Central memory CD8-positive, alpha-beta T cell (primary cell): ENCODE results near the gene KLHL4.
"Not testable (repeated sequence)": the region's sequence is repeated elsewhere in the genome, so short reads cannot be mapped to it uniquely, and the experiment has no call there.

Experiments used
- ATAC-seq: fragments of 150-1000 bp; cut with Tn5 transposase; replicated peaks from 2 replicates; pipeline ENCODE4 v1.10.0; 2022; ENCODE audit warnings: mild to moderate bottlenecking, moderate FRiP score, moderate number of reproducible peaks; ENCODE audit not compliant: poor library complexity, severe bottlenecking; ENCODE audit errors: extremely low read depth
- DNase-seq, 2 donors: peaks; one replicate each; pipeline ENCODE4 v3.0.0; 2021; ENCODE audit warnings: low spot score in 2 of 2
- H3K27ac Mint-ChIP-seq: one replicate; pipeline ENCODE4 v1.8.0; 2022; ENCODE audit warnings: low read depth, mild to moderate bottlenecking, moderate library complexity, mixed read lengths
- H3K27me3 Mint-ChIP-seq: one replicate; pipeline ENCODE4 v1.8.0; 2022; ENCODE audit warnings: mixed read lengths
- H3K36me3 Mint-ChIP-seq: one replicate; pipeline ENCODE4 v1.8.0; 2022; ENCODE audit warnings: mild to moderate bottlenecking, moderate library complexity, mixed read lengths; ENCODE audit not compliant: insufficient read depth
- H3K4me1 Mint-ChIP-seq: one replicate; pipeline ENCODE4 v1.8.0; 2022; ENCODE audit warnings: mixed read lengths
- H3K4me3 Mint-ChIP-seq: one replicate; pipeline ENCODE4 v1.8.0; 2022; ENCODE audit warnings: mild to moderate bottlenecking, moderate library complexity, mixed read lengths
- H3K9me3 Mint-ChIP-seq: one replicate; pipeline ENCODE4 v1.8.0; 2022; ENCODE audit warnings: mixed read lengths

Gene KLHL4

GRCh38 chrX:87578978-87579377 is 61.4 kb downstream of the KLHL4 start:
- no peaks in the 10 kb centered on the region for H3K36me3 Mint-ChIP-seq

GRCh38 chrX:87580862-87581261 is 63.3 kb downstream of the KLHL4 start:
- peaks cover 16% of the 10 kb centered on the region for H3K9me3 Mint-ChIP-seq
- H3K4me1 Mint-ChIP-seq: no peaks in the 10 kb centered on the region
- no peak overlapping the region for H3K27ac Mint-ChIP-seq
- no peak overlapping the region for H3K4me3 Mint-ChIP-seq
- H3K27me3 Mint-ChIP-seq: no peaks in the 10 kb centered on the region
- H3K36me3 Mint-ChIP-seq: peaks cover 1% of the 10 kb centered on the region
- ATAC-seq (no peak), DNase-seq (no peak)

More at GRCh38 chrX:87578978-87579377, 61.4 kb downstream of the KLHL4 start:
- no peaks in the 10 kb centered on the region for H3K4me1 Mint-ChIP-seq
- DNase-seq: no peak
- peaks cover 16% of the 10 kb centered on the region for H3K9me3 Mint-ChIP-seq
- H3K27me3 Mint-ChIP-seq: no peaks in the 10 kb centered on the region
- H3K27ac Mint-ChIP-seq: no peak overlapping the region
- ATAC-seq: no peak
- H3K4me3 Mint-ChIP-seq: no peak overlapping the region

DNA sequence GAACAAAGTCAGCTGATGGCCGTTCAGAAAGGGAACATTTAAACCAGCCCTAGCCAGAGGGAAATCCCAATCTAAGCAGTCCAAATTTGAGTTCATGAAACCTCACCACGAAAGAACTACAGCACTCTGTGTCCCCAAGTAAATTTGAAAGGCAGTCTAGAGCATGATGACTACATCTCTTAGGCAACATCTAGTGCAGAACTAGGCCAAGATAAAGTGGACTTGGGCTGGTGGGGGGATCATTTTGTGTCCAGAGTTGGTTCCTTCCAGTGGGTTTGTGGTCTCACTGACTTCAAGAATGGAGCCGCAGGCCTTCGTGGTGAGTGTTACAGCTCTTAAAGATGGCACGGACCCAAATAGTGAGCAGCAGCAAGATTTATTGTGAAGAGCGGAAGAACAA is 64.9 kb downstream of the KLHL4 start:
- Mint-ChIP-seq H3K27me3 (no peaks in the 10 kb centered on the region), H3K4me1 (no peaks in the 10 kb centered on the region)

DNA sequence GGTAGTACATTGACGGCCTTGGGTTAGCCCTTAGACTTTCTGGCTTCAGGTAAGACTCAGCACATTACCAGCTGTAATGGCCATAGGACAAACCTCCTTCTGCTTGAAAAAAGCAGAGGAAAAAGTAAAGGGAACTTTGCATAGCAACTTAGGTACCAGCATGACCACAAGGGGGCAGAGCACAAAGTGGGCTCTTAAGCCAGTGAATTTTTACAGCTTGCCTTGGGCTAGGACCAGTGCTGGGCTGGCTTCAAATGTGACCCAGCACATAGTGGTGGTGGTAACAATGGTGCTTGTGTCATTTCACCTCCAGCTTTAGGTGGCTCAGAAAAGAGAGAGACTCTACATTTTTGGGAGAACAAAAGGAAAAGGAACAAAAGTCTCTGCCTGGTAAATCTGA is 66.1 kb downstream of the KLHL4 start:
- no peak overlapping the region for H3K27ac Mint-ChIP-seq
- H3K27me3 Mint-ChIP-seq: no peaks in the 10 kb centered on the region
- H3K9me3 Mint-ChIP-seq: peaks cover 20% of the 10 kb centered on the region
- no peaks in the 10 kb centered on the region for H3K4me1 Mint-ChIP-seq
- no peak overlapping the region for H3K4me3 Mint-ChIP-seq
- DNase-seq: no peak
- H3K36me3 Mint-ChIP-seq: peaks cover 1% of the 10 kb centered on the region
- no peak for ATAC-seq

More for the DNA sequence above, 64.9 kb downstream of the KLHL4 start:
- ATAC-seq: no peak
- Mint-ChIP-seq H3K4me3 (no peak overlapping the region), H3K36me3 (peaks cover 1% of the 10 kb centered on the region), H3K9me3 (peaks cover 16% of the 10 kb centered on the region), H3K27ac (no peak overlapping the region)
- no peak for DNase-seq

- no peak for DNase-seq
- H3K36me3 Mint-ChIP-seq: no peaks in the 10 kb centered on the region
- H3K9me3 Mint-ChIP-seq: no peaks in the 10 kb centered on the region
- ATAC-seq: no peak
- no peaks in the 10 kb centered on the region for H3K4me1 Mint-ChIP-seq
- H3K27ac Mint-ChIP-seq: no peak overlapping the region
- H3K4me3 Mint-ChIP-seq: no peak overlapping the region
- no peaks in the 10 kb centered on the region for H3K27me3 Mint-ChIP-seq
Observed at GRCh38 chrX:87616371-87616770, 98.8 kb downstream of the KLHL4 start.

DNA sequence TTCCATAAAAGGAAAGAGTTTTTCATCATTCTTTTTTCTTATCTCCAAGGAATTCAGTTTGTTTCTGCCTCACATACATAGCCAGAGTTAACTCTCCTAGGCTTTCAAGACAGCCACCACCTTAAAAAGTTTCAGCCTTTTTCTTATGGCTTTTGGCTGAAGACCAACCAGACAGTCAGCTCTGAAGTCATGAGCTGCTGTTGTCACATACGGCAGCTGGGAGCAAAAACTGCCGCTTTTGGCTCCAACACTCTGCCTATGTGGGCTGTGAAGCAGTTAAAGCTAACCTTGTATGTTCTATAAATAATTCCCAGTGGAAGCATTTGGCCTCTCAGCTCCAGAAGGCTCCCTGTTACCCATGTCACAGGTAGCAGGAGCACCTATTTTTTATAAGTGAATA is 104.1 kb downstream of the KLHL4 start:
- Mint-ChIP-seq H3K4me1 (no peaks in the 10 kb centered on the region), H3K36me3 (no peaks in the 10 kb centered on the region), H3K9me3 (no peaks in the 10 kb centered on the region), H3K27ac (no peak overlapping the region), H3K27me3 (no peaks in the 10 kb centered on the region), H3K4me3 (no peak overlapping the region)
- ATAC-seq (no peak), DNase-seq (no peak)

- no peaks in the 10 kb centered on the region for H3K4me1 Mint-ChIP-seq
- H3K9me3 Mint-ChIP-seq: no peaks in the 10 kb centered on the region
- no peak for ATAC-seq
- no peak for DNase-seq
- H3K27me3 Mint-ChIP-seq: no peaks in the 10 kb centered on the region
- H3K36me3 Mint-ChIP-seq: no peaks in the 10 kb centered on the region
- H3K27ac Mint-ChIP-seq: no peak overlapping the region
- no peak overlapping the region for H3K4me3 Mint-ChIP-seq
Observed at GRCh38 chrX:87626996-87627395, 109.4 kb downstream of the KLHL4 start.

GRCh38 chrX:87634361-87634760 is 116.8 kb downstream of the KLHL4 start:
- ATAC-seq: no peak

GRCh38 chrX:87636533-87636932 is 118.9 kb downstream of the KLHL4 start:
- Mint-ChIP-seq H3K4me1 (no peaks in the 10 kb centered on the region), H3K36me3 (no peaks in the 10 kb centered on the region), H3K4me3 (no peak overlapping the region), H3K27me3 (no peaks in the 10 kb centered on the region), H3K27ac (no peak overlapping the region), H3K9me3 (no peaks in the 10 kb centered on the region)
- DNase-seq (no peak), ATAC-seq (no peak)

More at GRCh38 chrX:87634361-87634760, 116.8 kb downstream of the KLHL4 start:
- Mint-ChIP-seq H3K36me3 (no peaks in the 10 kb centered on the region), H3K27me3 (no peaks in the 10 kb centered on the region), H3K4me1 (no peaks in the 10 kb centered on the region), H3K9me3 (no peaks in the 10 kb centered on the region), H3K4me3 (no peak overlapping the region), H3K27ac (no peak overlapping the region)
- DNase-seq: no peak

DNA sequence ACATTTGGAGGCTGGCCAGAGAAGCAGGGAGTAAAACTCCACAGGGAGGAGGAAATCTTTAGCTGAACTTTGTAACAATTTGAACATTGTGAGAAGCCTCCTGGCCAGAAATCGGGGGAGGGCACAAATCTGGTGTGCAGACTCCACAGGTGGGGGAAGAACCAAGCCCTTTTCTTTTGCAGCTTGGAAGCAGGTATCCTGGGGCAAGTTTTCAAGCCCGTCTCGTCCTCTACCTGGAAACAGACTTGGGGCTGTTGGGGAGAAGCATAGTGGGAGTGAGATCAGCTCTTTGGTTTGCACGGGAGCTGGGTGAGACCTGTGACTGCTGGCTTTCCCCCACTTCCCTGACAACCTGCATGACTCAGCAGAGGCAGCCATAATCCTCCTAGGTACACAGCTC is 123.8 kb downstream of the KLHL4 start:
- not testable (repeated sequence) for H3K4me1 Mint-ChIP-seq, H3K36me3 Mint-ChIP-seq, H3K27me3 Mint-ChIP-seq, ATAC-seq, DNase-seq, H3K4me3 Mint-ChIP-seq, H3K27ac Mint-ChIP-seq
- H3K9me3 Mint-ChIP-seq: peaks cover 11% of the 10 kb centered on the region

DNA sequence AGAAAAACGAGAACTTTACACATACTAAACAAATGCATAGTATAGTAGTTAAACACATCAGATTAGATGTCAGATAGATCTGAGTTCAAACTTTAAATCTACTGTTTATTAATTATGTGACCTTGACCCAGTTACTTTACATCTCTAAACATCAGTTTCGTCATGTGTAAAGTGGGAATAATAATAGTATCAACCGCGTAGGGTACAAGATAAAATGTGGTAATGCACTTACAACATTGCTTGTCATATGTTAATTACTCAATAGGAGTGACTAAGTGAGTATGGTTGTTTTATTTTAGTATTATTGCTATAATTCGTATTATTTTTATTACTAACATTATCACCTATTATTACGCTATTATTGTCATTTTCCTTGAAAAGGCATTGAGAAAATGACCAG is 144.2 kb downstream of the KLHL4 start:
- ATAC-seq (no peak), DNase-seq (no peak)
- Mint-ChIP-seq H3K4me3 (no peak overlapping the region), H3K36me3 (no peaks in the 10 kb centered on the region), H3K27me3 (no peaks in the 10 kb centered on the region), H3K9me3 (no peaks in the 10 kb centered on the region), H3K27ac (no peak overlapping the region), H3K4me1 (no peaks in the 10 kb centered on the region)

DNA sequence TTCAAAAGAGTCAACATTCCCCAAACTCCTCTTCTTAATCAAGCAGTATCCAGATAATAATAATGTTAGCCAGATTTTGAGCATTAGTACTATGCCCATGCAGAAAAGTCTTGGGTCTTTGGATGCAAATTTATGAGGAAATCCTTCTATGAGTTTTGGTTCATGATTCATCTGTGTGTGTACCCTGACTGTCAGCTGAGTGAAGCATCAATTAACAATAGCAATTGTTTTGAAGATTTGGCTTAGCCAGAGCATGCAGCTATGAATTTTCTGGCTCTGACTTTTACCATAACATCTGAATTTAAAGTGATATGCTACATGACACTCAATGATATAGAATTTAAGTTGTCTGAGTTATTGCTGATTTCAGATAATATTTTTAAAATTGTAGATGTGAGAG is 145.8 kb downstream of the KLHL4 start:
- no peaks in the 10 kb centered on the region for H3K4me1 Mint-ChIP-seq
- no peaks in the 10 kb centered on the region for H3K27me3 Mint-ChIP-seq
- no peak overlapping the region for H3K4me3 Mint-ChIP-seq
- no peaks in the 10 kb centered on the region for H3K36me3 Mint-ChIP-seq
- no peak for ATAC-seq
- no peak for DNase-seq
- no peak overlapping the region for H3K27ac Mint-ChIP-seq
- H3K9me3 Mint-ChIP-seq: no peaks in the 10 kb centered on the region

DNA sequence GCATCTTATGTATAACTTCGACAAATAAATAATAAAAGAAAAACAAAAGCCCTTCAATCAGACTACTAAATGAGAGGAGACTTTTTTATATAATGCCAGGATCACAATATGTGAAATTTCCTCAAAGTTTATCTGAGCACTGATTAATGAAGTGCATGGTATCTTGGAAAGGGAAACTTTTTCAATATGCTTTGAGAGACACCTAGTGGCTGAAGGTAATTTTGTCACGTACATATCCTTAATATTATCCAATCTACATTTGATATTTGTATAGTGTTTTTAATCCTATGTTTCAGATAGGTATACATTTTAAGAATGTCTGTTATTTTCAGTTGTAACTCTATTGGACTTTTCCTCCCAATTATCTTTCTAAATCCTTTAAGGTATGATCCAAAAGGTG is 146.8 kb downstream of the KLHL4 start:
- H3K4me3 Mint-ChIP-seq: no peak overlapping the region
- no peak for DNase-seq

GRCh38 chrX:87679849-87680248 is 162.2 kb downstream of the KLHL4 start:
- Mint-ChIP-seq H3K27ac (no peak overlapping the region), H3K4me3 (no peak overlapping the region), H3K9me3 (peaks cover 12% of the 10 kb centered on the region), H3K27me3 (no peaks in the 10 kb centered on the region), H3K36me3 (no peaks in the 10 kb centered on the region), H3K4me1 (no peaks in the 10 kb centered on the region)
- DNase-seq (no peak), ATAC-seq (no peak)

More for the DNA sequence above, 146.8 kb downstream of the KLHL4 start:
- Mint-ChIP-seq H3K27me3 (no peaks in the 10 kb centered on the region), H3K4me1 (no peaks in the 10 kb centered on the region), H3K27ac (no peak overlapping the region), H3K36me3 (no peaks in the 10 kb centered on the region), H3K9me3 (no peaks in the 10 kb centered on the region)
- no peak for ATAC-seq
